ENCODE data around the gene CTTNBP2NL. TPM values are rescaled to one million over a fixed set of nuclear protein-coding genes. Genes with fewer than 3 reads are reported as not detected.
A peak's percentile ranks its signal among the peaks of the same experiment; 100 is the strongest.

CTTNBP2NL gene
- total RNA-seq, 1 experiment from 2014 or later: 32.2 TPM

GRCh38 chr1:112493351-112493750 lies 97.3 kb downstream of the CTTNBP2NL start:
- no peak overlapping the region for H2AFZ ChIP-seq
- no peaks in the 10 kb centered on the region for H4K20me1 ChIP-seq (ENCODE audit: insufficient read depth)
- no peaks in the 10 kb centered on the region for H3K9me2 ChIP-seq (ENCODE audit: insufficient read depth)
- DNase-seq: no peak
- CTCF ChIA-PET: no interaction called here
- H3K9me3 ChIP-seq (ENCODE audit: insufficient read depth, low read depth): no peaks in the 10 kb centered on the region
- no peaks in the 10 kb centered on the region for H3K4me1 ChIP-seq (replicated peaks; ENCODE audit: insufficient read depth)
- no peaks in the 10 kb centered on the region for H3K79me2 ChIP-seq (ENCODE audit: low read depth)
- no peak overlapping the region for H3K4me2 ChIP-seq
- no peak for TF ChIP-seq EZH2 (IDR thresholded peaks at IDR 0.05; ENCODE audit: low read depth)
- TF ChIP-seq CTCF (conservative IDR thresholded peaks at IDR 0.05): no peak
- H3K36me3 ChIP-seq (ENCODE audit: low read depth): no peaks in the 10 kb centered on the region
- no peaks in the 10 kb centered on the region for H3K27me3 ChIP-seq (ENCODE audit: insufficient read depth, low read depth)
- no TSS peak for BruUV-seq (replicated peaks)
- POLR2A ChIA-PET (ENCODE audit: unreplicated experiment): no interaction called here
- intact Hi-C loops (cut with micrococcal nuclease; ENCODE audit: unreplicated experiment): no loop called here
- no peak overlapping the region for H3K4me3 ChIP-seq
- no peaks in the 10 kb centered on the region for H3F3A ChIP-seq (ENCODE audit: insufficient read depth, low read depth)
- H3K27ac ChIP-seq: no peak overlapping the region

GRCh38 chr1:112496290-112496689 lies 100.3 kb downstream of the CTTNBP2NL start:
- intact Hi-C loops (cut with micrococcal nuclease; ENCODE audit: unreplicated experiment): no loop called here
- CTCF ChIA-PET: no interaction called here
- no peak for DNase-seq

GRCh38 chr1:112501810-112502641 lies 106.0 kb downstream of the CTTNBP2NL start:
- Histone ChIP-seq H3K36me3 (ENCODE audit: low read depth) (no peaks in the 10 kb centered on the region), H3K79me2 (ENCODE audit: low read depth) (no peaks in the 10 kb centered on the region), H3K9me2 (ENCODE audit: insufficient read depth) (no peaks in the 10 kb centered on the region), H3K4me2 (peak overlapping the region; percentile 71), H3K27me3 (ENCODE audit: insufficient read depth, low read depth) (no peaks in the 10 kb centered on the region), H3K27ac (no peak overlapping the region), H3K4me1 (replicated peaks; ENCODE audit: insufficient read depth) (0 out of 2 replicates have a peak, but pooled peaks cover 4% of the 10 kb centered on the region), H3F3A (ENCODE audit: insufficient read depth, low read depth) (no peaks in the 10 kb centered on the region), H2AFZ (peak overlapping the region; percentile 75), H3K4me3 (peak overlapping the region; percentile 56), H3K9me3 (ENCODE audit: insufficient read depth, low read depth) (no peaks in the 10 kb centered on the region), H4K20me1 (ENCODE audit: insufficient read depth) (no peaks in the 10 kb centered on the region)
- ChIA-PET CTCF (interaction anchor here (0.6 to 1.2 kb wide), 5 partner anchors 37 to 213 kb away, joined by 3 to 5 read pairs (median 4); partner anchors contain the start of gene PPM1J), POLR2A (ENCODE audit: unreplicated experiment) (interaction anchor here (0.5 to 0.6 kb wide), 2 partner anchors 110 to 113 kb away, joined by 4 to 7 read pairs; no protein-coding TSS in a partner anchor)
- intact Hi-C loops (cut with micrococcal nuclease; ENCODE audit: unreplicated experiment): loop anchor here (2.0 kb wide), 2 partner anchors 113 to 205 kb away; partner anchors contain the start of gene RHOC
- BruUV-seq (replicated peaks): no TSS peak
- peak; percentile 55 to 70 for DNase-seq
- TF ChIP-seq EZH2 (IDR thresholded peaks at IDR 0.05; ENCODE audit: low read depth): no peak
- peak; percentile 72 for TF ChIP-seq CTCF (conservative IDR thresholded peaks at IDR 0.05)

More at GRCh38 chr1:112496290-112496689, 100.3 kb downstream of the CTTNBP2NL start:
- Histone ChIP-seq H3K9me3 (ENCODE audit: insufficient read depth, low read depth) (no peaks in the 10 kb centered on the region), H3K36me3 (ENCODE audit: low read depth) (no peaks in the 10 kb centered on the region), H3K9me2 (ENCODE audit: insufficient read depth) (no peaks in the 10 kb centered on the region), H3K79me2 (ENCODE audit: low read depth) (no peaks in the 10 kb centered on the region), H4K20me1 (ENCODE audit: insufficient read depth) (no peaks in the 10 kb centered on the region), H3K4me1 (replicated peaks; ENCODE audit: insufficient read depth) (no peaks in the 10 kb centered on the region), H2AFZ (no peak overlapping the region), H3K4me2 (no peak overlapping the region), H3K4me3 (no peak overlapping the region), H3F3A (ENCODE audit: insufficient read depth, low read depth) (no peaks in the 10 kb centered on the region), H3K27ac (no peak overlapping the region), H3K27me3 (ENCODE audit: insufficient read depth, low read depth) (no peaks in the 10 kb centered on the region)
- BruUV-seq (replicated peaks): no TSS peak
- POLR2A ChIA-PET (ENCODE audit: unreplicated experiment): no interaction called here
- TF ChIP-seq CTCF (conservative IDR thresholded peaks at IDR 0.05) (no peak), EZH2 (IDR thresholded peaks at IDR 0.05; ENCODE audit: low read depth) (no peak)

Data from PC-9 (cell line).